IMR-90 (cell line): ENCODE results near the gene JAKMIP1. TPM values are rescaled to one million over a fixed set of nuclear protein-coding genes. Genes with fewer than 3 reads are reported as not detected.

ENCODE experiments used
- ATAC-seq: fragments of 200-7000 bp; cut with Tn5 transposase; 2 replicates; pipeline ENCODE4 v1.9.1; 2020; ENCODE audit warnings: low read depth, mild to moderate bottlenecking, moderate library complexity
- BruUV-seq: library from RNA; stranded (reverse); fragments of 400-500 nt; replicated peaks from 2 replicates; lab custom pipeline; 2021; lab: Mats Ljungman, UMichigan
- CTCF ChIA-PET: fragments of 300-600 bp; formaldehyde crosslinking; extraction: SDS; loops from one replicate; lab custom pipeline; 2021; ENCODE audit warnings: antibody characterized with exemption; lab: Yijun Ruan, JAX
- POLR2A ChIA-PET: fragments of 300-600 bp; sonication (Branson Sonifier 250); formaldehyde crosslinking; loops from one replicate; lab custom pipeline; 2022; ENCODE audit warnings: antibody characterized with exemption; ENCODE audit not compliant: unreplicated experiment; lab: Charles Lee
- DNase-seq: peaks from one replicate; pipeline ENCODE4 v3.0.0; 2013
- H2AFZ ChIP-seq: replicated peaks from 2 replicates; pipeline ENCODE3; 2013; ENCODE audit warnings: low read length, mild to moderate bottlenecking; ENCODE audit not compliant: poor library complexity
- H2AK5ac ChIP-seq: 2 replicates; pipeline ENCODE4 v1.6.1; 2013; ENCODE audit warnings: low read depth, low read length, inconsistent platforms
- H2AK9ac ChIP-seq: replicated peaks from 2 replicates; pipeline ENCODE3; 2013; ENCODE audit warnings: mild to moderate bottlenecking, low read depth, low read length, moderate library complexity; ENCODE audit not compliant: poor library complexity
- H2BK120ac ChIP-seq: 2 replicates; pipeline ENCODE4 v1.6.1; 2013; ENCODE audit warnings: low read depth, low read length, inconsistent platforms
- H2BK15ac ChIP-seq: 3 replicates; pipeline ENCODE4 v1.6.1; 2013; ENCODE audit warnings: low read depth, low read length, inconsistent platforms
- H2BK20ac ChIP-seq: 2 replicates; pipeline ENCODE4 v1.6.1; 2013; ENCODE audit warnings: low read depth, mild to moderate bottlenecking, inconsistent platforms, low read length, moderate library complexity
- H2BK5ac ChIP-seq: 2 replicates; pipeline ENCODE4 v1.6.1; 2013; ENCODE audit warnings: mild to moderate bottlenecking, low read depth, low read length, inconsistent platforms; ENCODE audit not compliant: poor library complexity, severe bottlenecking
- H3K14ac ChIP-seq: replicated peaks from 2 replicates; pipeline ENCODE4 v1.6.1; 2013; ENCODE audit warnings: low read depth, low read length, inconsistent platforms
- H3K18ac ChIP-seq: 2 replicates; pipeline ENCODE4 v1.6.1; 2013; ENCODE audit warnings: low read depth, low read length, control low read depth
- H3K23ac ChIP-seq: 2 replicates; pipeline ENCODE4 v1.6.1; 2013; ENCODE audit warnings: low read depth, low read length, inconsistent platforms
- H3K27ac ChIP-seq: 2 replicates; pipeline ENCODE4 v1.5.1; 2013; ENCODE audit warnings: mild to moderate bottlenecking, control low read depth, low read length; ENCODE audit not compliant: insufficient read depth
- H3K27me3 ChIP-seq: 2 replicates; pipeline ENCODE4 v1.6.1; 2013; ENCODE audit warnings: low read length; ENCODE audit not compliant: control insufficient read depth, insufficient read depth
- H3K36me3 ChIP-seq: 2 replicates; pipeline ENCODE4 v1.6.1; 2013; ENCODE audit warnings: low read length, mixed read lengths; ENCODE audit not compliant: control insufficient read depth, insufficient read depth
- H3K4ac ChIP-seq: 2 replicates; pipeline ENCODE4 v1.6.1; 2013; ENCODE audit warnings: low read depth, low read length, inconsistent platforms
- H3K4me1 ChIP-seq: 2 replicates; pipeline ENCODE4 v1.6.1; 2013; ENCODE audit warnings: low read length, mixed read lengths; ENCODE audit not compliant: control insufficient read depth, insufficient read depth
- H3K4me2 ChIP-seq: 2 replicates; pipeline ENCODE4 v1.6.1; 2013; ENCODE audit warnings: low read depth, mild to moderate bottlenecking, control low read depth, low read length, moderate library complexity
- H3K4me3 ChIP-seq: 2 replicates; pipeline ENCODE4 v1.5.1; 2013; ENCODE audit warnings: low read depth, mild to moderate bottlenecking, control low read depth, low read length, moderate library complexity; ENCODE audit not compliant: insufficient read depth
- H3K56ac ChIP-seq: 2 replicates; pipeline ENCODE4 v1.6.1; 2013; ENCODE audit warnings: low read length, inconsistent platforms; ENCODE audit not compliant: insufficient read depth; ENCODE audit errors: extremely low read depth
- H3K79me1 ChIP-seq, 2 experiments: 2 replicates each; pipeline ENCODE4 v1.6.1; 2013; ENCODE audit warnings: low read length in 2 of 2, inconsistent platforms in 1 of 2, low read depth in 1 of 2
- H3K9ac ChIP-seq: 2 replicates; pipeline ENCODE4 v1.6.1; 2013; ENCODE audit warnings: low read depth, low read length, control low read depth
- H3K9me1 ChIP-seq: 2 replicates; pipeline ENCODE4 v1.6.1; 2013; ENCODE audit warnings: low read length, inconsistent platforms; ENCODE audit not compliant: insufficient read depth
- H3K9me3 ChIP-seq: 2 replicates; pipeline ENCODE4 v1.6.1; 2013; ENCODE audit warnings: low read length; ENCODE audit not compliant: control insufficient read depth, insufficient read depth
- H4K20me1 ChIP-seq: 2 replicates; pipeline ENCODE4 v1.6.1; 2013; ENCODE audit warnings: low read length, inconsistent platforms; ENCODE audit not compliant: insufficient read depth
- H4K5ac ChIP-seq: 2 replicates; pipeline ENCODE4 v1.6.1; 2013; ENCODE audit warnings: mild to moderate bottlenecking, low read depth, low read length, control low read depth
- H4K8ac ChIP-seq, 2 experiments: 2 replicates each; pipeline ENCODE4 v1.6.1; 2013; ENCODE audit warnings: low read depth in 2 of 2, low read length in 2 of 2, control low read depth in 1 of 2, inconsistent platforms in 1 of 2
- H4K91ac ChIP-seq: 2 replicates; pipeline ENCODE4 v1.6.1; 2013; ENCODE audit warnings: low read depth, low read length, inconsistent platforms; ENCODE audit not compliant: insufficient read depth
- BHLHE40 ChIP-seq: fragments of 150-350 bp; IDR thresholded peaks from 2 replicates; pipeline ENCODE4 v1.6.1; 2016; ENCODE audit warnings: mild to moderate bottlenecking, low read depth, low read length
- CEBPB ChIP-seq: IDR thresholded peaks from 2 replicates; pipeline ENCODE4 v1.6.1; 2012; ENCODE audit warnings: low read depth, low read length, improper control_type of control experiment
- CHD1 ChIP-seq: IDR thresholded peaks from 2 replicates; pipeline ENCODE4 v1.6.1; 2012; ENCODE audit warnings: low read depth, low read length, improper control_type of control experiment
- CTCF ChIP-seq: conservative IDR thresholded peaks from 2 replicates; pipeline ENCODE4 v1.5.1; 2012; ENCODE audit warnings: mild to moderate bottlenecking, low read depth, low read length, improper control_type of control experiment
- ELK1 ChIP-seq: fragments of 150-350 bp; IDR thresholded peaks from 2 replicates; pipeline ENCODE4 v1.6.1; 2016; ENCODE audit warnings: low read depth, mild to moderate bottlenecking, low read length, moderate library complexity, borderline replicate concordance
- FOS ChIP-seq: fragments of 150-350 bp; IDR thresholded peaks from 2 replicates; pipeline ENCODE4 v1.6.1; 2016; ENCODE audit warnings: low read depth, low read length
- MAFK ChIP-seq: IDR thresholded peaks from 2 replicates; pipeline ENCODE4 v1.6.1; 2012; ENCODE audit warnings: low read depth, low read length, improper control_type of control experiment
- MAZ ChIP-seq: IDR thresholded peaks from 2 replicates; pipeline ENCODE4 v1.6.1; 2012; ENCODE audit warnings: low read depth, mild to moderate bottlenecking, low read length, improper control_type of control experiment, moderate library complexity, borderline replicate concordance
- MXI1 ChIP-seq: IDR thresholded peaks from 2 replicates; pipeline ENCODE4 v1.6.1; 2012; ENCODE audit warnings: low read depth, mild to moderate bottlenecking, low read length, moderate library complexity, borderline replicate concordance
- NFE2L2 ChIP-seq: fragments of 150-350 bp; IDR thresholded peaks from 2 replicates; pipeline ENCODE4 v1.6.1; 2016; ENCODE audit warnings: low read depth, mild to moderate bottlenecking, low read length
- POLR2A ChIP-seq: IDR thresholded peaks from 2 replicates; pipeline ENCODE4 v1.6.1; 2012; ENCODE audit warnings: mild to moderate bottlenecking, low read depth, low read length
- RAD21 ChIP-seq: IDR thresholded peaks from 2 replicates; pipeline ENCODE4 v1.6.1; 2012; ENCODE audit warnings: low read length, improper control_type of control experiment
- RCOR1 ChIP-seq: IDR thresholded peaks from 2 replicates; pipeline ENCODE4 v1.6.1; 2012; ENCODE audit warnings: mild to moderate bottlenecking, low read length, improper control_type of control experiment; ENCODE audit not compliant: insufficient replicate concordance
- RFX5 ChIP-seq: IDR thresholded peaks from 2 replicates; pipeline ENCODE4 v1.8.0; 2012; ENCODE audit warnings: low read depth, mild to moderate bottlenecking, low read length, moderate library complexity
- SMC3 ChIP-seq: fragments of 150-350 bp; IDR thresholded peaks from 2 replicates; pipeline ENCODE4 v1.6.1; 2016; ENCODE audit warnings: low read depth, mild to moderate bottlenecking, antibody characterized with exemption, low read length, moderate library complexity
- USF2 ChIP-seq: fragments of 150-350 bp; IDR thresholded peaks from 2 replicates; pipeline ENCODE4 v1.6.1; 2017; ENCODE audit warnings: mild to moderate bottlenecking, antibody characterized with exemption, low read length, low read depth
- WGBS, 2 experiments: methylation state at CpG; one replicate each; pipeline versions ENCODE4 v1.1.5 to v1.1.7; 2013; ENCODE audit warnings: missing lambda C conversion rate in 2 of 2; ENCODE audit not compliant: insufficient read length in 1 of 2; ENCODE audit errors: extremely low coverage in 2 of 2; 5-methylcytosine and 5-hydroxymethylcytosine counted together
- dilution Hi-C: fragments of 300-500 bp; cut with HindIII; formaldehyde crosslinking; loops from one replicate; pipeline ENCODE4 v1.14.3; 2018; ENCODE audit warnings: low sequenced_read_pairs; ENCODE audit not compliant: unreplicated experiment
- in situ Hi-C: fragments of 300-500 bp; cut with MboI; formaldehyde crosslinking; loops from 3 replicates; pipeline ENCODE4 v1.14.3; 2019; ENCODE audit warnings: low sequenced_read_pairs, inconsistent platforms, mixed read lengths
- intact Hi-C: fragments of 100-400 bp; cut with micrococcal nuclease; formaldehyde crosslinking; loops from 2 replicates; pipeline ENCODE4 v1.10.0; 2022
- polyA plus RNA-seq, 3 experiments: library from polyadenylated mRNA; depleted of rRNA; stranded (reverse); fragments of >200 nt; gene quantifications; 2 replicates each; pipeline ENCODE4 v1.2.3, GENCODE V29; 2012; ENCODE audit warnings: low replicate concordance in 1 of 3
- total RNA-seq: library from RNA; depleted of rRNA; stranded (reverse); fragments of >200 nt; gene quantifications from 2 replicates; pipeline ENCODE4 v1.2.3, GENCODE V29; 2012

JAKMIP1 gene
- total and polyA plus RNA-seq, 2 of the 4 experiments (the other 2 are of a cell fraction) = not detected

- no peak overlapping the region for H2AK5ac ChIP-seq
- no peak overlapping the region for H3K14ac ChIP-seq
- 14% methylated on average over 2 of the region's 6 CpGs; no CpG with 5 or more reads in 1 of the 2 experiments for WGBS, 2 experiments
- H2BK5ac ChIP-seq = no peak overlapping the region
- H3K79me1 ChIP-seq = no peaks in the 10 kb centered on the region
- no peak overlapping the region for H3K27ac ChIP-seq
- no peaks in the 10 kb centered on the region for H3K36me3 ChIP-seq
- H2AFZ ChIP-seq = no peak overlapping the region
- ChIA-PET CTCF (no interaction called here), POLR2A (no interaction called here)
- in situ Hi-C loops (no loop called here), dilution Hi-C loops (no loop called here), intact Hi-C loops (no loop called here)
- no peaks in the 10 kb centered on the region for H3K9me1 ChIP-seq
- TF ChIP-seq SMC3 (no peak), CTCF (no peak), POLR2A (no peak), RCOR1 (no peak), USF2 (no peak), MXI1 (no peak), CEBPB (no peak), FOS (no peak), MAFK (no peak), RAD21 (no peak), MAZ (no peak), BHLHE40 (no peak), CHD1 (no peak), NFE2L2 (no peak), RFX5 (no peak), ELK1 (no peak)
- H3K4ac ChIP-seq = no peak overlapping the region
- no peak overlapping the region for H2AK9ac ChIP-seq
- H3K4me2 ChIP-seq = no peak overlapping the region
- ATAC-seq (no peak), DNase-seq (no peak)
- H3K9me3 ChIP-seq = no peaks in the 10 kb centered on the region
- BruUV-seq = no TSS peak
- H4K91ac ChIP-seq = no peak overlapping the region
- no peak overlapping the region for H3K23ac ChIP-seq
- no peak overlapping the region for H2BK20ac ChIP-seq
- H3K56ac ChIP-seq = no peak overlapping the region
- no peak overlapping the region for H4K8ac ChIP-seq
- no peak overlapping the region for H3K18ac ChIP-seq
- H3K4me3 ChIP-seq = no peak overlapping the region
- no peaks in the 10 kb centered on the region for H3K4me1 ChIP-seq
- H2BK120ac ChIP-seq = no peak overlapping the region
- H4K5ac ChIP-seq = no peak overlapping the region
- no peak overlapping the region for H2BK15ac ChIP-seq
- no peaks in the 10 kb centered on the region for H4K20me1 ChIP-seq
- no peak overlapping the region for H3K9ac ChIP-seq
- H3K27me3 ChIP-seq = peaks cover 3% of the 10 kb centered on the region; the same call in 1 of the 2 replicates
Observed at GRCh38 chr4:6208416-6208815, 8.1 kb upstream of the JAKMIP1 start.
